Body of pancreas (tissue), 4 donors: ENCODE data around the gene SETD1A. TPM values are rescaled to one million over a fixed set of nuclear protein-coding genes. Genes with fewer than 3 reads are reported as not detected.
A peak's percentile ranks its signal among the peaks of the same experiment; 100 is the strongest.

Experiments
- ATAC-seq: fragments of 150-250 bp; one replicate; pipeline ENCODE4 v1.9.1; 2016
- DNase-seq, 4 donors: peaks; one replicate each; pipeline ENCODE4 v3.0.0-alpha.2; 2019
- H3K27ac ChIP-seq, 4 donors: fragments of 200-600 bp; sonication (generic); 1 replicate in 3 of 4; 2 replicates in 1 of 4; pipeline versions ENCODE4 v1.5.1 to v1.6.1; 2016 to 2019; ENCODE audit warnings: mild to moderate bottlenecking in 1 of 4, mixed read lengths in 1 of 4, moderate library complexity in 1 of 4
- H3K27me3 ChIP-seq, 2 donors: fragments of 200-600 bp; sonication (generic); one replicate each; pipeline ENCODE4 v1.6.0; 2016; ENCODE audit warnings: mild to moderate bottlenecking in 1 of 2
- H3K36me3 ChIP-seq, 2 donors: fragments of 200-600 bp; sonication (generic); replicated peaks in 1 of 2; 2 replicates each; pipeline ENCODE4 v1.5.1; 2016; ENCODE audit warnings: low read depth in 2 of 2; ENCODE audit not compliant: insufficient read depth in 1 of 2
- H3K4me1 ChIP-seq: fragments of 200-600 bp; sonication (generic); one replicate; pipeline ENCODE4 v1.6.0; 2016
- H3K4me3 ChIP-seq, 2 donors: fragments of 200-600 bp; sonication (generic); 1 replicate in 1 of 2; 2 replicates in 1 of 2; pipeline ENCODE4 v1.5.1; 2016 to 2019
- H3K9me3 ChIP-seq, 3 donors: fragments of 200-600 bp; sonication (generic); 1 replicate in 2 of 3; 2 replicates in 1 of 3; pipeline ENCODE4 v1.5.1; 2016
- POLR2A ChIP-seq, 3 donors: fragments of 450-650 bp; IDR thresholded peaks; one replicate each; pipeline ENCODE4 v1.6.1; 2016; ENCODE audit warnings: antibody characterized with exemption in 3 of 3, mild to moderate bottlenecking in 2 of 3
- WGBS, 2 donors: methylation state at CpG; one replicate each; pipeline ENCODE4 v1.1.5; 2017; 5-methylcytosine and 5-hydroxymethylcytosine counted together
- intact Hi-C: fragments of 100-400 bp; cut with DNase I; formaldehyde crosslinking; loops from one replicate; pipeline ENCODE4 v1.15.1; 2023
- total RNA-seq, 2 donors: library from RNA; depleted of rRNA; stranded (reverse); fragments of >200 nt; gene quantifications; one replicate each; pipeline ENCODE4 v1.1.0, GENCODE V29; 2016
- TF ChIP-seq, protein P1 (sequence below), 7 experiments: fragments of 450-650 bp in 4 of 7; fragments of 200-600 bp in 3 of 7; sonication (generic) in 3 of 7; IDR thresholded peaks; one replicate each; pipeline ENCODE4 v1.5.1; 2016 to 2019; ENCODE audit warnings: antibody characterized with exemption in 7 of 7

Gene SETD1A
- total RNA-seq, 2 donors from 2014 or later, result 4.7 to 10.9 TPM

GRCh38 chr16:30922960-30923535 is 34.5 kb upstream of the SETD1A start:
- peaks cover 20% of the 10 kb centered on the region for H3K4me1 ChIP-seq
- TF ChIP-seq, protein P1, sequence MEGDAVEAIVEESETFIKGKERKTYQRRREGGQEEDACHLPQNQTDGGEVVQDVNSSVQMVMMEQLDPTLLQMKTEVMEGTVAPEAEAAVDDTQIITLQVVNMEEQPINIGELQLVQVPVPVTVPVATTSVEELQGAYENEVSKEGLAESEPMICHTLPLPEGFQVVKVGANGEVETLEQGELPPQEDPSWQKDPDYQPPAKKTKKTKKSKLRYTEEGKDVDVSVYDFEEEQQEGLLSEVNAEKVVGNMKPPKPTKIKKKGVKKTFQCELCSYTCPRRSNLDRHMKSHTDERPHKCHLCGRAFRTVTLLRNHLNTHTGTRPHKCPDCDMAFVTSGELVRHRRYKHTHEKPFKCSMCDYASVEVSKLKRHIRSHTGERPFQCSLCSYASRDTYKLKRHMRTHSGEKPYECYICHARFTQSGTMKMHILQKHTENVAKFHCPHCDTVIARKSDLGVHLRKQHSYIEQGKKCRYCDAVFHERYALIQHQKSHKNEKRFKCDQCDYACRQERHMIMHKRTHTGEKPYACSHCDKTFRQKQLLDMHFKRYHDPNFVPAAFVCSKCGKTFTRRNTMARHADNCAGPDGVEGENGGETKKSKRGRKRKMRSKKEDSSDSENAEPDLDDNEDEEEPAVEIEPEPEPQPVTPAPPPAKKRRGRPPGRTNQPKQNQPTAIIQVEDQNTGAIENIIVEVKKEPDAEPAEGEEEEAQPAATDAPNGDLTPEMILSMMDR (IDR thresholded peaks at IDR 0.05), result peak in 1 of 7 experiments; percentile 5
- TF ChIP-seq POLR2A (IDR thresholded peaks at IDR 0.05), result peak in 2 of 3 donors; percentile 56 to 60
- peak overlapping the region; percentile 77 to 96 (median 92) for H3K27ac ChIP-seq
- no peaks in the 10 kb centered on the region for H3K9me3 ChIP-seq
- ATAC-seq, result peak; percentile 78
- intact Hi-C loops, result no loop called here
- H3K4me3 ChIP-seq, result peak overlapping the region; percentile 66 to 96
- no peaks in the 10 kb centered on the region for H3K36me3 ChIP-seq
- no peaks in the 10 kb centered on the region for H3K27me3 ChIP-seq
- DNase-seq, result peak; percentile 99
- 0 to 1% methylated on average over 27 to 33 of the region's 33 CpGs for WGBS, 2 donors

DNA sequence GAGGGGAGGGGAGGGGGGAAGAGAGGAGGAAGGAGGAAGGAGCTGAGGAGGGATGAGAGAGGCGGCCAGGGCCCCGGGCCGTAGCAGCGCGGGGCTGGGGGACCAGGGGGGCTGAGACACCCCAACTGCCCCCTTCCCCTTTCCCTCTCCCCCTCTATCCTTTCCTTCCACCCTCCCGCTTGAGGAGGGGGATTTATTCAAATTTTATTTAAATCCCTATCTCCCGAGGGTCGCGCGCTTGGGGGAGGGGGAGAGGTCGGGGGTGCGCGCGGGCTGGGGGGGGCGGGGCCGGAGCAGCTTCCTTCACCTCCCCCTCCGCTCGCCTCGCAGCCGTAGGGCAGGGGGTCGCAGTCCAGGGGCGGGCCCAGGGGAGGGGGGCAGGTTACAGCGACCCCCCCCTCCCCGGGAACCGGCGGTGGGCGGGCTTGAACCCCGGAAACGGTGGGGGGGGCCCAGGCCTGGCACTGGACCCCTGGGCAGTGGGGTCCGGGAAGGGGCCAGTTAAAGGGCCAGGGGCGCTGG is 33.9 kb upstream of the SETD1A start, which contains the start of gene FBXL19:
TSS of gene FBXL19 (plus strand) at position 19 of the 522 bp plus-strand sequence. CDS start 2,183 bp downstream, outside the sequence.
- 0 to 1% methylated on average over 7 to 26 of the region's 31 CpGs for WGBS, 2 donors
- intact Hi-C loops, result no loop called here
- TF ChIP-seq POLR2A (IDR thresholded peaks at IDR 0.05), result no peak
- TF ChIP-seq, protein P1 (IDR thresholded peaks at IDR 0.05), result no peak

GRCh38 chr16:30924076-30924912 is 33.3 kb upstream of the SETD1A start:
- 13 to 36% methylated on average over 11 to 13 of the region's 53 CpGs for WGBS, 2 donors
- no peak for TF ChIP-seq POLR2A (IDR thresholded peaks at IDR 0.05)
- TF ChIP-seq, protein P1 (IDR thresholded peaks at IDR 0.05), result no peak
- DNase-seq (peak in 2 of 4 donors; percentile 29 to 33), ATAC-seq (no peak)
- peaks cover 20% of the 10 kb centered on the region for H3K4me1 ChIP-seq
- H3K27ac ChIP-seq, result peak overlapping the region in 3 of 4 donors; percentile 77 to 96 (median 93)
- no peaks in the 10 kb centered on the region for H3K9me3 ChIP-seq
- H3K27me3 ChIP-seq, result no peaks in the 10 kb centered on the region
- intact Hi-C loops, result no loop called here
- peak overlapping the region; percentile 66 to 96 for H3K4me3 ChIP-seq
- H3K36me3 ChIP-seq, result no peaks in the 10 kb centered on the region

More for the DNA sequence above, 33.9 kb upstream of the SETD1A start, which contains the start of gene FBXL19:
- no peak for ATAC-seq
- peak in 3 of 4 donors; percentile 16 to 54 (median 34) for DNase-seq
- peak within 1 kb of the TSS; percentile 77 to 96 (median 92) for H3K27ac ChIP-seq
- H3K4me3 ChIP-seq, result peak within 1 kb of the TSS; percentile 66 to 96
- H3K9me3 ChIP-seq, result no peaks in the 10 kb centered on the region
- H3K4me1 ChIP-seq, result peaks cover 20% of the 10 kb centered on the region
- no peaks in the 10 kb centered on the region for H3K27me3 ChIP-seq
- H3K36me3 ChIP-seq, result no peaks in the 10 kb centered on the region

GRCh38 chr16:30924913-30925631 is 32.5 kb upstream of the SETD1A start:
- Histone ChIP-seq H3K27me3 (no peaks in the 10 kb centered on the region), H3K9me3 (no peaks in the 10 kb centered on the region), H3K4me3 (no peak overlapping the region), H3K4me1 (peaks cover 20% of the 10 kb centered on the region), H3K36me3 (no peaks in the 10 kb centered on the region), H3K27ac (no peak overlapping the region)
- ATAC-seq, result no peak
- TF ChIP-seq, protein P1 (IDR thresholded peaks at IDR 0.05), result no peak
- no peak for TF ChIP-seq POLR2A (IDR thresholded peaks at IDR 0.05)
- no peak for DNase-seq
- intact Hi-C loops, result no loop called here
- 72 to 77% methylated on average over 9 to 11 of the region's 11 CpGs for WGBS, 2 donors
